Retinal pigment epithelial cell (primary cell): ENCODE data around the gene B9D2.

Experiments
- DNase-seq: peaks from one replicate; pipeline ENCODE4 v3.0.0-alpha.2; 2010; ENCODE audit warnings: low read depth
- H3K4me3 ChIP-seq: 2 replicates; pipeline ENCODE4 v1.5.1; 2011; ENCODE audit warnings: mild to moderate bottlenecking, low read length, control low read depth, moderate library complexity
- TF ChIP-seq, protein P1 (sequence below): conservative IDR thresholded peaks from 2 replicates; pipeline ENCODE4 v1.5.1; 2011; ENCODE audit warnings: low read depth, low read length, control low read depth, inconsistent platforms

B9D2 gene

DNA sequence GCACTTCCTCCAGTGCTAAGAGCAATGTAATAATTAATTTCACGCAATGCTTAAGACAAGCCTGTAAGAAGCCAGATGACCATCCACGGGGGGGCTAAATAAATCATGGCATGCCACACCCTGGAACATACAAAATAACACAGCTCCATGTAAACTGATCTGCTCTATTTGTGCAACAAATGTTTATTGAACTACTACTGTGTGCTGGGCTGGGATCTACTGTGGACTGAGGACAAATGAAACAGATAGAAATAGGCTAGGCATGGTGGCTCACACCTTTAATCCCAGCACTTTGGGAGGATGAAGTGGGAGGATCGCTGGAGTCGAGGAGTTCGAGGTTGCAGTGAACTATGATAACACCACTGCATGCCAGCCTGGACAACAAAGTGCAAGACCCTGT, 31.5 kb downstream of the B9D2 start:
- no peak for DNase-seq
- TF ChIP-seq, protein P1, sequence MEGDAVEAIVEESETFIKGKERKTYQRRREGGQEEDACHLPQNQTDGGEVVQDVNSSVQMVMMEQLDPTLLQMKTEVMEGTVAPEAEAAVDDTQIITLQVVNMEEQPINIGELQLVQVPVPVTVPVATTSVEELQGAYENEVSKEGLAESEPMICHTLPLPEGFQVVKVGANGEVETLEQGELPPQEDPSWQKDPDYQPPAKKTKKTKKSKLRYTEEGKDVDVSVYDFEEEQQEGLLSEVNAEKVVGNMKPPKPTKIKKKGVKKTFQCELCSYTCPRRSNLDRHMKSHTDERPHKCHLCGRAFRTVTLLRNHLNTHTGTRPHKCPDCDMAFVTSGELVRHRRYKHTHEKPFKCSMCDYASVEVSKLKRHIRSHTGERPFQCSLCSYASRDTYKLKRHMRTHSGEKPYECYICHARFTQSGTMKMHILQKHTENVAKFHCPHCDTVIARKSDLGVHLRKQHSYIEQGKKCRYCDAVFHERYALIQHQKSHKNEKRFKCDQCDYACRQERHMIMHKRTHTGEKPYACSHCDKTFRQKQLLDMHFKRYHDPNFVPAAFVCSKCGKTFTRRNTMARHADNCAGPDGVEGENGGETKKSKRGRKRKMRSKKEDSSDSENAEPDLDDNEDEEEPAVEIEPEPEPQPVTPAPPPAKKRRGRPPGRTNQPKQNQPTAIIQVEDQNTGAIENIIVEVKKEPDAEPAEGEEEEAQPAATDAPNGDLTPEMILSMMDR, result no peak
- no peak overlapping the region for H3K4me3 ChIP-seq

DNA sequence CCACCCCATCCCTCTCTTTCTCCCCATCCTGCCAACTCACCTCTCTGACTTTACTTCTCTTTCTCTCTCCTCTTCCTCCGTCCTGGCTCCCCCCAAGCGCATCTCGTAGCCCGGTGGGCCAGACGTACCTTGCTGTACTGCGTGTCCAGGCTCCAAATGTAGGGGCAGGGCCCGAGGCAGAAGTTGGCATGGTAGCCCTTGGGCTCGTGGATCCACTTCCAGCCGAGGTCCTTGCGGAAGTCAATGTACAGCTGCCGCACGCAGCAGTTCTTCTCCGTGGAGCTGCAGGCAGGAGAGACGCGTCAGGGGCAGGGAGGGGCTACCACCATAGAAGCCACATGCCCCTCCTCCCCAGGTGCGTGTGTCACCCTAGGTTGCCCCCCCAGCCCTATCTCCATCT, 31.9 kb downstream of the B9D2 start:
- DNase-seq, result no peak
- TF ChIP-seq, protein P1, result no peak
- no peak overlapping the region for H3K4me3 ChIP-seq

- TF ChIP-seq, protein P1, result no peak
- H3K4me3 ChIP-seq, result no peak overlapping the region
- DNase-seq, result no peak
These were observed 32.8 kb downstream of the B9D2 start for GRCh38 chr19:41330946-41331678.

DNA sequence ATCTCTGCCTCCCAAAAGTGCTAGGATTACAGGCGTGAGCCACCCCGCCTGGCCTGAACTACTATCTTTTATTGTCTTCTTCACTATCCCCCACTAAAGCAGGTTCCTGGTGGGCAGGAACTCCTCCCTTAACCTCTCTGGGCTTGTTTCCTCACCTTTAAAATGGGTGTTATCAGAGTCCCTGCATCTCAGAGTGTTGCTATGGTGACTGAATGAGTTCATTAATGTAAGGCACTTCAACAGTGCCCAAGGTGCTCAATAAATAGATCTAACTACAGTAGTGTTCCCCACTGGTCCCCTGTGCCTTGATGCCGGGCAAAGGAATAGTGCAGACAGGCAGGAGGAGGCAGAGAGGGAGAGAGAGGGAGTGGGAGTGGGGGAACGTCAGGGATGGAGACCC, 33.5 kb downstream of the B9D2 start:
- TF ChIP-seq, protein P1, result no peak
- DNase-seq, result no peak

GRCh38 chr19:41328842-41329225, 35.1 kb downstream of the B9D2 start:
- TF ChIP-seq, protein P1, result no peak
- no peak for DNase-seq
- no peak overlapping the region for H3K4me3 ChIP-seq

More for the DNA sequence above, 33.5 kb downstream of the B9D2 start:
- no peak overlapping the region for H3K4me3 ChIP-seq

- TF ChIP-seq, protein P1, result no peak
- no peak for DNase-seq
- no peak overlapping the region for H3K4me3 ChIP-seq
These were observed 35.6 kb downstream of the B9D2 start for GRCh38 chr19:41328157-41328841.
